Putamen (tissue), 1 donor: ENCODE measurements around the gene CLN6.
"Not testable (repeated sequence)": the region's sequence is repeated elsewhere in the genome, so short reads cannot be mapped to it uniquely, and the experiment has no call there.

Source experiments
- DNase-seq: peaks from one replicate; pipeline ENCODE4 v3.0.0-alpha.2; 2016; ENCODE audit warnings: low spot score

CLN6 gene

GRCh38 chr15:68206711-68207151 is 22.8 kb downstream of the CLN6 start:
- DNase-seq: no peak

GRCh38 chr15:68205954-68206539 is 23.5 kb downstream of the CLN6 start:
- DNase-seq: peak; percentile 35

GRCh38 chr15:68205558-68205944 is 24.0 kb downstream of the CLN6 start:
- DNase-seq: no peak

GRCh38 chr15:68204776-68205557 is 24.6 kb downstream of the CLN6 start, which contains the start of gene CALML4:
Gene CALML4 (minus strand): TSS chr15:68205332. CDS start chr15:68205247, 85 bp downstream.
- DNase-seq: no peak

GRCh38 chr15:68204361-68204760 is 25.2 kb downstream of the CLN6 start:
- no peak for DNase-seq

GRCh38 chr15:68203956-68204355 is 25.6 kb downstream of the CLN6 start:
- DNase-seq: no peak

GRCh38 chr15:68203486-68203885 is 26.0 kb downstream of the CLN6 start:
- no peak for DNase-seq

- DNase-seq: not testable (repeated sequence)
These were observed 26.5 kb downstream of the CLN6 start for GRCh38 chr15:68202994-68203393.

GRCh38 chr15:68201879-68202261 is 27.7 kb downstream of the CLN6 start:
- DNase-seq: no peak

- DNase-seq: no peak
These were observed 28.2 kb downstream of the CLN6 start for GRCh38 chr15:68201153-68201878.

GRCh38 chr15:68200016-68200861 is 29.3 kb downstream of the CLN6 start:
- no peak for DNase-seq

- DNase-seq: no peak
These were observed 30.2 kb downstream of the CLN6 start for GRCh38 chr15:68199340-68199739.

GRCh38 chr15:68197661-68198437 is 31.7 kb downstream of the CLN6 start:
- DNase-seq: no peak

GRCh38 chr15:68197170-68197492 is 32.4 kb downstream of the CLN6 start:
- DNase-seq: no peak

GRCh38 chr15:68196445-68197169 is 32.9 kb downstream of the CLN6 start:
- no peak for DNase-seq

- no peak for DNase-seq
These were observed 34.0 kb downstream of the CLN6 start for GRCh38 chr15:68195336-68196112.

GRCh38 chr15:68192804-68193486 is 36.6 kb downstream of the CLN6 start:
- no peak for DNase-seq

GRCh38 chr15:68192117-68192516 is 37.4 kb downstream of the CLN6 start:
- DNase-seq: no peak

GRCh38 chr15:68191555-68191954 is 38.0 kb downstream of the CLN6 start:
- DNase-seq: no peak
